GM12875 (cell line): ENCODE results near the gene LRFN4.

Experiments
- H3K4me3 ChIP-seq: one replicate; pipeline ENCODE4 v1.5.1; 2011; ENCODE audit warnings: low read depth, low read length, control low read depth
- CTCF ChIP-seq: IDR thresholded peaks from 2 replicates; pipeline ENCODE4 v1.5.1; 2011; ENCODE audit warnings: low read depth, mild to moderate bottlenecking, control low read depth, inconsistent platforms, low read length, moderate library complexity, borderline replicate concordance; ENCODE audit not compliant: insufficient read depth

LRFN4 gene

GRCh38 chr11:66868726-66869566, 12.1 kb downstream of the LRFN4 start:
- no peak overlapping the region for H3K4me3 ChIP-seq
- peak; percentile 80 for TF ChIP-seq CTCF

GRCh38 chr11:66869567-66869870, 12.7 kb downstream of the LRFN4 start:
- no peak for TF ChIP-seq CTCF
- no peak overlapping the region for H3K4me3 ChIP-seq

GRCh38 chr11:66870131-66870530, 13.3 kb downstream of the LRFN4 start:
- no peak for TF ChIP-seq CTCF
- H3K4me3 ChIP-seq = no peak overlapping the region

GRCh38 chr11:66870616-66871520, 14.0 kb downstream of the LRFN4 start:
- no peak overlapping the region for H3K4me3 ChIP-seq
- TF ChIP-seq CTCF = no peak

- H3K4me3 ChIP-seq = no peak overlapping the region
- TF ChIP-seq CTCF = no peak
Measured at GRCh38 chr11:66871521-66871901, 14.6 kb downstream of the LRFN4 start.

- TF ChIP-seq CTCF = no peak
- H3K4me3 ChIP-seq = no peak overlapping the region
Measured at GRCh38 chr11:66874232-66874631, 17.4 kb downstream of the LRFN4 start.
